ENCODE results near the gene PDE4D. TPM values are rescaled to one million over a fixed set of nuclear protein-coding genes. Genes with fewer than 3 reads are reported as not detected.

PDE4D gene
- total RNA-seq, 1 experiment from 2014 or later = 2.1 TPM

DNA sequence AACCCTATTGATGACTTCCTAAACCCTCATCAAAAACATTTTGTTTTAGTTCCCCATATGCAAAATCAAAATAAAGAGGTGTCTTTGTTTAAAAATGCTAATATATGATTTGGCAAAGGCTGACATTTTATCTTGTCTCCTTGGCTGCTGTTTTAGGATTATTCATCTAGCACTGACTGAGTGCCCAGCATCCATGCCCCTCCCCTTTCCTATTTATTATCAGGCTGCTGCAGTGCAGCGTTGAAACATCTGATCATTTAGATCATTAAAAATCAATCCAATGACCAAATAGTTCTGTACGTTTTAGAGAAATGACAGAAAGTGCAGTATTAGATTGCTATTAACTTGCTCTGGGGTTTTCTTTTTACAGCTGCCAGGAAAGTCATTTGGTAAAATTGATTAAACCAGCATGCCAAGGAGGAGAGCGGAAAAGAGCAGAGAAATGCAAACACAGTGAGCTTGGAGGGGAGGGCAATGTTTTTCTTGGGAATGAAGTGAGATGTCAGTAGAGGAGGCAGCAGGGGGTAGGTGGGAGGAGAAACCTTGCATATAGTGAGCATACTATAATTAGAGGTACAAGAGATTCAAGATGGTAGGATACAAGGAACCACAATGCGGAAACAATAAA is 286.3 kb downstream of the PDE4D start:
- no peak overlapping the region for H3K4me2 ChIP-seq (ENCODE audit: insufficient read depth, insufficient read length, low read length)

More for the DNA sequence above, 286.3 kb downstream of the PDE4D start:
- Histone ChIP-seq H3K23ac (ENCODE audit: insufficient read length, low read depth, low read length) (no peak overlapping the region), H4K91ac (ENCODE audit: insufficient read length, low read depth, low read length) (no peak overlapping the region), H3K27ac (ENCODE audit: insufficient read length, low read depth, low read length) (no peak overlapping the region), H3K14ac (ENCODE audit: insufficient read depth, low read length) (no peak overlapping the region), H2BK12ac (ENCODE audit: insufficient read length, low read depth, low read length) (no peak overlapping the region), H2AFZ (ENCODE audit: low read length) (no peak overlapping the region), H3K18ac (ENCODE audit: insufficient read length, low read depth, low read length) (no peak overlapping the region), H2BK5ac (ENCODE audit: insufficient read length, low read length) (no peak overlapping the region), H3K56ac (ENCODE audit: insufficient read length, low read depth, low read length) (no peak overlapping the region), H3K4me1 (ENCODE audit: insufficient read depth, low read length) (peaks cover 3% of the 10 kb centered on the region; the same call in 1 of the 2 replicates), H4K8ac (replicated peaks; ENCODE audit: insufficient read length, low read depth, low read length) (no peak overlapping the region), H4K5ac (ENCODE audit: insufficient read length, low read depth, low read length) (no peak overlapping the region), H3K9me3 (ENCODE audit: control insufficient read depth, low read depth, low read length) (no peaks in the 10 kb centered on the region), H2AK5ac (ENCODE audit: insufficient read length, low read length) (no peak overlapping the region), H2BK120ac (ENCODE audit: low read depth, low read length, poor library complexity, severe bottlenecking) (no peak overlapping the region), H2BK15ac (ENCODE audit: low read depth, low read length) (no peak overlapping the region), H3K79me1 (ENCODE audit: insufficient read depth, low read depth, low read length, poor library complexity, severe bottlenecking) (no peaks in the 10 kb centered on the region), H3K79me2 (ENCODE audit: insufficient read depth, low read length) (0 out of 2 replicates have a peak, but pooled peaks cover 1% of the 10 kb centered on the region), H2BK20ac (ENCODE audit: low read depth, low read length, poor library complexity, severe bottlenecking) (no peak overlapping the region), H3T11ph (ENCODE audit: low read length) (no peak overlapping the region), H3K4ac (ENCODE audit: low read depth, low read length) (no peak overlapping the region), H3K9ac (ENCODE audit: extremely low read depth, insufficient read length, low read length) (no peak overlapping the region), H3K23me2 (ENCODE audit: insufficient read length, low read depth, low read length, poor library complexity, severe bottlenecking) (no peaks in the 10 kb centered on the region), H4K20me1 (ENCODE audit: control insufficient read depth, insufficient read depth, insufficient read length) (no peaks in the 10 kb centered on the region), H3K27me3 (ENCODE audit: insufficient read depth, low read length) (no peaks in the 10 kb centered on the region)
- no peak for DNase-seq
- H3K4me3 Mint-ChIP-seq = no peak overlapping the region
- H3K9me3 Mint-ChIP-seq = no peaks in the 10 kb centered on the region
- H3K27me3 Mint-ChIP-seq (ENCODE audit: low read depth) = no peaks in the 10 kb centered on the region
- H3K4me1 Mint-ChIP-seq = peaks cover 14 to 18% of the 10 kb centered on the region in 2 experiments
- H3K27ac Mint-ChIP-seq = peak overlapping the region in 1 of 3 experiments; percentile 10; a peak in 1 of 7 replicates
- TF ChIP-seq, protein P1, sequence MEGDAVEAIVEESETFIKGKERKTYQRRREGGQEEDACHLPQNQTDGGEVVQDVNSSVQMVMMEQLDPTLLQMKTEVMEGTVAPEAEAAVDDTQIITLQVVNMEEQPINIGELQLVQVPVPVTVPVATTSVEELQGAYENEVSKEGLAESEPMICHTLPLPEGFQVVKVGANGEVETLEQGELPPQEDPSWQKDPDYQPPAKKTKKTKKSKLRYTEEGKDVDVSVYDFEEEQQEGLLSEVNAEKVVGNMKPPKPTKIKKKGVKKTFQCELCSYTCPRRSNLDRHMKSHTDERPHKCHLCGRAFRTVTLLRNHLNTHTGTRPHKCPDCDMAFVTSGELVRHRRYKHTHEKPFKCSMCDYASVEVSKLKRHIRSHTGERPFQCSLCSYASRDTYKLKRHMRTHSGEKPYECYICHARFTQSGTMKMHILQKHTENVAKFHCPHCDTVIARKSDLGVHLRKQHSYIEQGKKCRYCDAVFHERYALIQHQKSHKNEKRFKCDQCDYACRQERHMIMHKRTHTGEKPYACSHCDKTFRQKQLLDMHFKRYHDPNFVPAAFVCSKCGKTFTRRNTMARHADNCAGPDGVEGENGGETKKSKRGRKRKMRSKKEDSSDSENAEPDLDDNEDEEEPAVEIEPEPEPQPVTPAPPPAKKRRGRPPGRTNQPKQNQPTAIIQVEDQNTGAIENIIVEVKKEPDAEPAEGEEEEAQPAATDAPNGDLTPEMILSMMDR (conservative IDR thresholded peaks at IDR 0.05) = no peak
- H3K36me3 Mint-ChIP-seq (ENCODE audit: insufficient read depth in 1 of 3, low read depth in 3 of 3) = no peaks in the 10 kb centered on the region; a peak in 1 of 7 replicates
- WGBS (ENCODE audit: extremely low coverage, insufficient read length, low lambda C conversion rate) = no CpG with 5 or more reads among the region's 4 CpGs
